Parathyroid adenoma (tissue), 2 donors: ENCODE data around the gene OCLN.
"Not testable (repeated sequence)": the region's sequence is repeated elsewhere in the genome, so short reads cannot be mapped to it uniquely, and the experiment has no call there.

Experiments
- H2AFZ ChIP-seq: fragments of 300-600 bp; sonication (generic); one replicate; pipeline ENCODE4 v1.7.0; 2017; ENCODE audit warnings: antibody characterized with exemption, mild to moderate bottlenecking
- H3K27ac ChIP-seq: fragments of 300-600 bp; sonication (generic); one replicate; pipeline ENCODE4 v1.7.0; 2017
- H3K27me3 ChIP-seq: fragments of 300-600 bp; sonication (generic); one replicate; pipeline ENCODE4 v1.7.0; 2017; ENCODE audit warnings: low read length; ENCODE audit not compliant: control insufficient read depth, insufficient read depth
- H3K36me3 ChIP-seq: fragments of 300-600 bp; sonication (generic); one replicate; pipeline ENCODE4 v1.7.0; 2017; ENCODE audit warnings: low read length; ENCODE audit not compliant: control insufficient read depth, insufficient read depth
- H3K4me1 ChIP-seq: fragments of 300-600 bp; sonication (generic); one replicate; pipeline ENCODE4 v1.7.0; 2017; ENCODE audit warnings: control low read depth
- H3K4me2 ChIP-seq: fragments of 300-600 bp; sonication (generic); one replicate; pipeline ENCODE4 v1.7.0; 2017; ENCODE audit warnings: low read length
- H3K4me3 ChIP-seq: fragments of 300-600 bp; sonication (generic); one replicate; pipeline ENCODE4 v1.7.0; 2017; ENCODE audit warnings: low read depth, low read length
- H3K79me2 ChIP-seq: fragments of 300-600 bp; sonication (generic); one replicate; pipeline ENCODE4 v1.7.0; 2017; ENCODE audit warnings: control low read depth
- H3K9ac ChIP-seq: fragments of 300-600 bp; sonication (generic); one replicate; pipeline ENCODE4 v1.7.0; 2017; ENCODE audit warnings: mild to moderate bottlenecking
- H3K9me3 ChIP-seq: fragments of 300-600 bp; sonication (generic); one replicate; pipeline ENCODE4 v1.7.0; 2017; ENCODE audit warnings: low read length; ENCODE audit not compliant: control insufficient read depth
- donor health status: primary hyperparathyroidism.

Gene OCLN

GRCh38 chr5:69606839-69607238, 114.2 kb downstream of the OCLN start:
- H3K4me2 ChIP-seq, H3K9me3 ChIP-seq, H3K27ac ChIP-seq, H3K36me3 ChIP-seq, H3K27me3 ChIP-seq, H3K79me2 ChIP-seq, H3K4me1 ChIP-seq, H3K4me3 ChIP-seq, H2AFZ ChIP-seq, H3K9ac ChIP-seq: not testable (repeated sequence)
